Type B pancreatic cell (in vitro differentiated cells): Measurements from ENCODE around the gene CAMSAP1. TPM values are rescaled to one million over a fixed set of nuclear protein-coding genes. Genes with fewer than 3 reads are reported as not detected.

Experiments used
- DNase-seq: peaks from one replicate; pipeline ENCODE4 v3.0.0; 2021; ENCODE audit warnings: mixed read lengths; ENCODE audit not compliant: unreplicated experiment; ENCODE audit errors: extremely low spot score
- H3K27ac Mint-ChIP-seq: 2 replicates; pipeline ENCODE4 v1.8.0; 2021; ENCODE audit warnings: mild to moderate bottlenecking, mixed read lengths
- H3K27me3 Mint-ChIP-seq: 2 replicates; pipeline ENCODE4 v1.8.0; 2021; ENCODE audit warnings: mixed read lengths
- H3K36me3 Mint-ChIP-seq: 2 replicates; pipeline ENCODE4 v1.8.0; 2021; ENCODE audit warnings: mixed read lengths
- H3K4me1 Mint-ChIP-seq: one replicate; pipeline ENCODE4 v1.8.0; 2021; ENCODE audit warnings: mixed read lengths; ENCODE audit not compliant: unreplicated experiment
- H3K4me3 Mint-ChIP-seq: 2 replicates; pipeline ENCODE4 v1.8.0; 2021; ENCODE audit warnings: mild to moderate bottlenecking, mixed read lengths
- H3K9me3 Mint-ChIP-seq: 2 replicates; pipeline ENCODE4 v1.8.0; 2021; ENCODE audit warnings: mixed read lengths
- CTCF ChIP-seq: fragments of 200-600 bp; sonication (generic); conservative IDR thresholded peaks from 2 replicates; pipeline ENCODE4 v1.5.0; 2021; ENCODE audit warnings: antibody characterized with exemption, mild to moderate bottlenecking
- total RNA-seq: library from RNA; stranded (reverse); gene quantifications from 2 replicates; pipeline ENCODE4 v1.2.1, GENCODE V29; 2021; ENCODE audit warnings: low replicate concordance

Gene CAMSAP1
- total RNA-seq, 1 donor from 2014 or later: 58.2 TPM

GRCh38 chr9:135930446-135931345 is 23.4 kb upstream of the CAMSAP1 start:
- Mint-ChIP-seq H3K9me3 (no peaks in the 10 kb centered on the region), H3K4me1 (no peaks in the 10 kb centered on the region), H3K36me3 (peaks cover 8% of the 10 kb centered on the region), H3K27me3 (no peaks in the 10 kb centered on the region), H3K27ac (no peak overlapping the region), H3K4me3 (no peak overlapping the region)
- DNase-seq: no peak
- no peak for TF ChIP-seq CTCF

- no peaks in the 10 kb centered on the region for H3K27me3 Mint-ChIP-seq
- H3K27ac Mint-ChIP-seq: no peak overlapping the region
- TF ChIP-seq CTCF: no peak
- H3K36me3 Mint-ChIP-seq: peaks cover 4% of the 10 kb centered on the region
- no peak for DNase-seq
- no peaks in the 10 kb centered on the region for H3K4me1 Mint-ChIP-seq
- H3K4me3 Mint-ChIP-seq: no peak overlapping the region
- no peaks in the 10 kb centered on the region for H3K9me3 Mint-ChIP-seq
Measured at GRCh38 chr9:135929656-135930445, 22.5 kb upstream of the CAMSAP1 start.

- Mint-ChIP-seq H3K27me3 (no peaks in the 10 kb centered on the region), H3K27ac (no peak overlapping the region), H3K9me3 (no peaks in the 10 kb centered on the region), H3K4me1 (no peaks in the 10 kb centered on the region), H3K4me3 (no peak overlapping the region), H3K36me3 (peaks cover 4% of the 10 kb centered on the region)
- DNase-seq: no peak
- no peak for TF ChIP-seq CTCF
Measured at GRCh38 chr9:135928731-135929655, 21.6 kb upstream of the CAMSAP1 start.

- H3K4me3 Mint-ChIP-seq: no peak overlapping the region
- no peaks in the 10 kb centered on the region for H3K4me1 Mint-ChIP-seq
- DNase-seq: no peak
- peaks cover 4% of the 10 kb centered on the region for H3K36me3 Mint-ChIP-seq
- TF ChIP-seq CTCF: no peak
- no peaks in the 10 kb centered on the region for H3K27me3 Mint-ChIP-seq
- H3K9me3 Mint-ChIP-seq: no peaks in the 10 kb centered on the region
- H3K27ac Mint-ChIP-seq: no peak overlapping the region
Measured at GRCh38 chr9:135928074-135928730, 20.9 kb upstream of the CAMSAP1 start.
